HepG2 (cell line): ENCODE results near the gene PEPD. TPM values are rescaled to one million over a fixed set of nuclear protein-coding genes. Genes with fewer than 3 reads are reported as not detected.

Experiments
- ELF4 ChIP-seq: sonication (generic); formaldehyde crosslinking; IDR thresholded peaks from 2 replicates; pipeline ENCODE4 v1.5.0; 2020; ENCODE audit warnings: missing genetic modification reagents, mild to moderate bottlenecking, moderate library complexity, borderline replicate concordance
- HMGXB4 ChIP-seq, 2 experiments: sonication (generic) in 1 of 2; formaldehyde crosslinking in 1 of 2; IDR thresholded peaks; 2 replicates each; pipeline versions ENCODE4 v1.4.0 to v1.6.1; 2018 to 2020; ENCODE audit warnings: missing genetic modification reagents in 2 of 2, borderline replicate concordance in 1 of 2, low read depth in 1 of 2, mild to moderate bottlenecking in 1 of 2, missing biosample characterization in 1 of 2
- NFATC3 ChIP-seq: sonication (generic); formaldehyde crosslinking; IDR thresholded peaks from 2 replicates; pipeline ENCODE4 v1.5.1; 2020; ENCODE audit warnings: mild to moderate bottlenecking, missing genetic modification reagents
- TIGD3 ChIP-seq: sonication (generic); formaldehyde crosslinking; IDR thresholded peaks from 2 replicates; pipeline ENCODE4 v1.5.1; 2020; ENCODE audit warnings: mild to moderate bottlenecking, missing genetic modification reagents, borderline replicate concordance
- ZNF276 ChIP-seq: sonication (generic); formaldehyde crosslinking; IDR thresholded peaks from 2 replicates; pipeline ENCODE4 v1.4.0; 2020; ENCODE audit warnings: mild to moderate bottlenecking, low read depth, missing genetic modification reagents
- ZNF704 ChIP-seq: sonication (generic); formaldehyde crosslinking; IDR thresholded peaks from 2 replicates; pipeline ENCODE4 v1.8.1; 2023; ENCODE audit warnings: mild to moderate bottlenecking, inconsistent platforms, moderate library complexity, missing genetic modification reagents, borderline replicate concordance
- polyA plus RNA-seq, 8 experiments: library from polyadenylated mRNA; depleted of rRNA in 3 of 8; stranded (reverse) in 7 of 8; unstranded in 1 of 8; fragments of >200 nt; fragmentation: Illumina TruSeq in 4 of 8; extraction: Trizol in 4 of 8; gene quantifications; 2 replicates each; pipeline versions ENCODE4 v1.2.1 to v1.2.3, GENCODE V29; 2011 to 2016; ENCODE audit warnings: low read depth in 4 of 8, missing spikeins in 1 of 8, mixed read lengths in 1 of 8; ENCODE audit not compliant: insufficient read depth in 1 of 8
- total RNA-seq, 5 experiments: library from RNA; depleted of rRNA; stranded (reverse); fragments of >200 nt; fragmentation: Illumina TruSeq; extraction: Trizol; gene quantifications; 2 replicates each; pipeline ENCODE4 v1.2.3, GENCODE V29; 2016; ENCODE audit warnings: low read depth in 1 of 5
- TF ChIP-seq, protein P1 (sequence below): sonication (generic); formaldehyde crosslinking; IDR thresholded peaks from 2 replicates; pipeline ENCODE4 v1.8.0; 2022; ENCODE audit warnings: mild to moderate bottlenecking, missing genetic modification reagents

The PEPD gene
- total and polyA plus RNA-seq, 2 of the 13 experiments (the other 11 are each of a cell fraction or from before 2014, with no cell fraction given) = 60.7 to 75.1 TPM

- TF ChIP-seq ELF4 = no peak
- TF ChIP-seq, protein P1, sequence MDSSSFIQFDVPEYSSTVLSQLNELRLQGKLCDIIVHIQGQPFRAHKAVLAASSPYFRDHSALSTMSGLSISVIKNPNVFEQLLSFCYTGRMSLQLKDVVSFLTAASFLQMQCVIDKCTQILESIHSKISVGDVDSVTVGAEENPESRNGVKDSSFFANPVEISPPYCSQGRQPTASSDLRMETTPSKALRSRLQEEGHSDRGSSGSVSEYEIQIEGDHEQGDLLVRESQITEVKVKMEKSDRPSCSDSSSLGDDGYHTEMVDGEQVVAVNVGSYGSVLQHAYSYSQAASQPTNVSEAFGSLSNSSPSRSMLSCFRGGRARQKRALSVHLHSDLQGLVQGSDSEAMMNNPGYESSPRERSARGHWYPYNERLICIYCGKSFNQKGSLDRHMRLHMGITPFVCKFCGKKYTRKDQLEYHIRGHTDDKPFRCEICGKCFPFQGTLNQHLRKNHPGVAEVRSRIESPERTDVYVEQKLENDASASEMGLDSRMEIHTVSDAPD (CRISPR knock-in tag) = no peak
- TF ChIP-seq NFATC3 (CRISPR knock-in tag) = no peak
- no peak for TF ChIP-seq HMGXB4 (CRISPR knock-in tag; IDR thresholded peaks at IDR 0.05; ENCODE audit: borderline replicate concordance in 1 of 2, low read depth in 1 of 2)
- TF ChIP-seq ZNF276 (CRISPR knock-in tag) = no peak
- TF ChIP-seq TIGD3 (CRISPR knock-in tag) = no peak
- TF ChIP-seq ZNF704 (CRISPR knock-in tag) = no peak
Observed at GRCh38 chr19:33413868-33414666, 107.5 kb downstream of the PEPD start (continued).
